ENCODE data around the gene PCBD1.
"Not testable (repeated sequence)": the region's sequence is repeated elsewhere in the genome, so short reads cannot be mapped to it uniquely, and the experiment has no call there.

PCBD1 gene

DNA sequence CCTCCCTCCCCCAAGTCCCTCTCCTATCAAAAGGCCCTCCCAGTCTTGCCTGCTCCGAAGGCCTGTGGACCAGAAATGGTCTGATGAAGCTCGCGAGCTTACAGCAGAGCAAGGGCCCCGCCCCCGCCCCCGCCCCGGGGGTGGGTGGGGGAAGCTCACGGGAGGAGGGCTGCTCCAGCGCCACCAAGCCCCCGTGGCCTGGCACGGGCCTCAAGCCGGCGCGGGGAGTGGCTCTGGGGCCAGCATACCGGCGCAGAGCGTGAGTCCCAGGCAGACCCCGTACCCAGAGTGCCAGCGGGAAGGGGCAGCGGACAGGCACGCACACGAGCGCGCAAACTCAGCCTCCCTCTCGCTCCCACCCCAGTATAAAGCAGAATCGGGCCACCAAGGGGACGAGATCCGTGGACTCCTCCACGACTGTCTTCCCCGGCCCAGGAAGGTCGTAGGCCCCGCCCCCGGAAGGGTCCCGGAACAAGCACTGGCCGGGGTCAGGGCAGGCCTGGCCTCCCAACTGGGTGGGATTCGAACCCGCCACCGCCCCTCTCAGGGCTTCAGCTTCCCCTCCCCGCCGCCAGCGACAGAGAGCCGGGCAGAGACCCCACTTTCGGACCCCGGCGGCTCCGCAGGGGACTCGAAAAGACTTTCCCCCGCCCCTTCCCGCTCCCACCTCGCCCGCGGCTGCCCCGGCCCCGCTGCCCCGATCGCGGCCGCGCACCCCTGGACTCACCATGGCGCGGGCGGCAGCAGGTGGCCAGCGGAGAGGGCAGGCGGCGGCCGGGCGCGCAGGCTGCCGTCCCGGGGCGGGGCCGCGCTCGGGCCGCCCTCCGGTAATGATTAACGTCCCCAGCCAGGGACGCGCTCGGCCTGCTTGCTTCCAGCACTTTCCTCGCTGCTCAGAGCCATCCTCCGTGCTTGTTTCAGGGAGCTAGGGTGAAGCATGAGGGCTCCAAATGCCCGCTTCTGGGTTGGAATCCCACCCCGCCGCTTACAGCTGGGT lies at the start of gene PCBD1:
Gene PCBD1 (minus strand): TSS at position 762 of the 997 bp plus-strand sequence. CDS start 32 bp downstream, at position 730.
- DNase-seq (ENCODE audit: low read depth in 3 of 3, low spot score in 1 of 3), result peak; percentile 15 to 57 (median 39)

DNA sequence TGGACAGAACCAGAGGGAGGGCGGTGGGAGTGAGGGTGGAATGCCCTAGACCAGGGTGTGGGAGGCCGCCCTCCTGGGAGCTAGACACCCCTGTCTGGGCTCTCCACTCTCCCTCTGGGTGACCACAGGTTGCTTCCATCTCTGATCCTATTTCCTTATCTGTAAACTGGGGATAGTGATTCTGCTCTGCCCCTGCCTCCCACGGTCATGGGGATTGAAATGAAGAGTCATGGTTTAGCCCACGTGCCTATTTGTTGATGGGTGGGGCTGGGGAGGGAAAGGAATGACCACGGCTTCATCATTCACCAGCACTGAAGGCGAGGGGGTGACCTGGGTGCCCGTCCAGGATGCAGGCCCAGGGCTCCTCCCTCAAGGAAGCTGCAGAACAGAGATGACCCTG lies 49.3 kb upstream of the PCBD1 start:
- no peak for DNase-seq (ENCODE audit: low read depth in 3 of 3, low spot score in 1 of 3)

DNA sequence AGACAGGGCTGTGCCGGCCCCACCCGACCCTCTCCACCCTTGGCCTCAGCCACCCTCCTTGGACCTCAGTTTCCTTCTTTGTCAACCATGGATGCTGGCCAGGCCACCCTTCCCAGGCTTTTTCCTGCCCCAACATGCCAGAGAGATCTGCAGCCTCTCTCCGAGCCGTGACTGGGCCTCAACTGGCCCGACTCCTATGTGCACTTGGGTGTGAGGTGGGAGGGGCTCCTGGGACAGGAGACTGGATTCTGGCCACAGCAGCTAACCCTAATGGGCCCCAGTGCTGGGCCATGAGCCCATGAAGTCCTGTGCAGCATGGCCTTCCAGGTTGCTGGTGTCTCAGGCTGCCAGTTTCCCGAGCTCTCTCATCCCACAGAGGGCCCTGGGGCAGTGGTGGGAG lies 47.7 kb upstream of the PCBD1 start:
- no peak for DNase-seq (ENCODE audit: low read depth in 3 of 3, low spot score in 1 of 3)

DNA sequence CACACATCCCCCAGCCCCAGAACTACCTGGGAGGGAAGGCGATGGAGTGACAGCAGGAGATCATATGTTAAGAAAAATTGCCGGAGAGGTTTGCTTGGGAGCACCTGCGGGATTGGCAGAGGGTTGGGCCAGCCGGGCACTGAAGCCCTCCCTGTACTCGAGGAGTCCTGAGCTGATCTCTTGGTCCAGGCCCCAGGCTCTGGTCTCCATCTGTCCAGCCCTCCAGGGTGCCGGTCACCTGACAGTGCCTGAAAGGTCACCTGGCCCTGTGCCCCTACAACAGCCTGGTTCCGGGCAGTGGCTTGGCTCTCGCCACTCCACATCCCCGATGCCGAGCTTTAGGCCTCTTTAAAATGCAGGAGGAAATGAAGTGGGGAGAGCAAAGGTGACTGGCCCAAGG lies 47.3 kb upstream of the PCBD1 start:
- DNase-seq (ENCODE audit: low read depth in 3 of 3, low spot score in 1 of 3), result no peak

DNA sequence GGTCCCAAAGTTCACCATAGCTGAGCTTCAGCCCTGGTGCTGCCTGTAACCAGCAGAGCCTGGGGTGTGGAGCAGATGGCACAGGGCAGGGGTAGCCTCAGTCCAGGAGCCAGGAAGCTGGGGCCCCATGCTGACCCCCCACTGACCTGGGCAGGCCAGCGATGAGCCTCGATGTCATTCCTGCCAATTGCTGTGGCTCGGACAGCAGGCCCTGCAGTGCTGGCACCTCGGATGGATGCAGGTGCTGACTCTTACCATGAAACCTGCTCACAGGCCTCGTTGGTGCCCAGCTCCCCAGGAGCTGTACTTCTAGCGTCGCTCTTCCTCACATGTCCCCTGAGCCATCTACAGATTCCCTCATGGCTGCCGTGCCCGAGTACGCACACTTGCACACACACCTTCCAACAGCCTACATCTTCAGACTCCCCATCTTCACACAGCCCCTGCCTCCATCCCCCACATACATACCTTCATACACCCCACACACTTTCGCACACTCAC lies 46.8 kb upstream of the PCBD1 start:
- no peak for DNase-seq (ENCODE audit: low read depth in 3 of 3, low spot score in 1 of 3)

DNA sequence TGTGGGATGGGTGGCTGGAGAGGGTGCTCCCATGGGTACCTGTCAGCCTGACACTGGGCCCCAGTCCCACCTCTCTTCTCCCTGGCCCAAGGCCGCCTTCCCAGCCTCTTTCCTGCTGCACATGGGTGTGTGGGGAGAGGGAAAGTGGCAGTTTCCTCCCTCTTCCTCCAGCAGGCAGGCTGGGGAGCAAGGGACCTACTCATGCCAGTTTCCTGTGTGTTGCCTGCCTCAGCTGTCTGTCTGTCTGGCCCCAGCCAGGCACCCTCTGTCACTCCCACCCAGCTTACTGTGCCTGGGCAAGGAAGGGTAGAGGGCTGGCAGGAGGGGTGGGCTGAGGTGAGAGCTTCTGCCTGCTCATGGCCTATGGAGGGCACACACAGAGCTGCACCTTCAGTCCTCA lies 46.3 kb upstream of the PCBD1 start:
- no peak for DNase-seq (ENCODE audit: low read depth in 3 of 3, low spot score in 1 of 3)

DNA sequence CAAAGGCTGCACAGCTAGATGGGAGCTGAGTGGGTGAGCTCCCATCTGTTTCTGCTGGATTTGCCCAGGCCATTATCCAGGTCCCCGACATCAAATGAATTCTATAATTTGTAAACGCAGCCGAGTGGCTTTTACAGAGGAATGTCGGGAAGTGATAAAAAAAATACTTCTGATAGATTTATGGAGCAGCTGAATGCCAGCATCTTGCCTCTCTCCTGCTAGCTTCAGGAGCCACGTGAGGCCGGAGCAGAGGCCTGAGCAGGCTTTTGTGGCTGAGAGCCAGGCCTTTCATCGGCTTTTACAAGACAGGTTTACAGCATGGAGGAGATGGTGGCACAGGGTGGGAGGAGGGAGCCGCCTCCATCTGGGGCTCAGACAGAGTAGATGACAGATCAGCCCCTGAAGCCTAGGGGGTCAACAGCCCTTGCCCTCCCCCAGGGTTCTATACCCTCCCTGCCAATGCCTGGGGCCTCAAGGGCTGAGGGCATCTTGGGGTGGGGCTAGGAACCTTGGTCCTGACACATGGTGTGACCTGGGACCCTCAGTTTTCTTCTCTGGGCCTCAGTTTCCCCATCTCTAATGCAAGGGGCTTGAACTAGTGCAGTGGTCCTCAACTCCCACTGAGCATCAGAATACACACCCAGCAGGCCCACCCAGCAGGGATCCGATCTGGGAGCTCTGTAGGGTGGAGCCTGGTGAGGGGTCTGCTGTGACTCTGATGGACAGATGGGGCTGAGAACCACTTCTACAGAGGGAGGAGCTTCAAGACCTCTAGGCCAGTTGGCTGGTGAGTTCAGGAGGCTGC lies 44.2 kb upstream of the PCBD1 start:
- DNase-seq (ENCODE audit: low read depth in 3 of 3, low spot score in 1 of 3), result no peak

DNA sequence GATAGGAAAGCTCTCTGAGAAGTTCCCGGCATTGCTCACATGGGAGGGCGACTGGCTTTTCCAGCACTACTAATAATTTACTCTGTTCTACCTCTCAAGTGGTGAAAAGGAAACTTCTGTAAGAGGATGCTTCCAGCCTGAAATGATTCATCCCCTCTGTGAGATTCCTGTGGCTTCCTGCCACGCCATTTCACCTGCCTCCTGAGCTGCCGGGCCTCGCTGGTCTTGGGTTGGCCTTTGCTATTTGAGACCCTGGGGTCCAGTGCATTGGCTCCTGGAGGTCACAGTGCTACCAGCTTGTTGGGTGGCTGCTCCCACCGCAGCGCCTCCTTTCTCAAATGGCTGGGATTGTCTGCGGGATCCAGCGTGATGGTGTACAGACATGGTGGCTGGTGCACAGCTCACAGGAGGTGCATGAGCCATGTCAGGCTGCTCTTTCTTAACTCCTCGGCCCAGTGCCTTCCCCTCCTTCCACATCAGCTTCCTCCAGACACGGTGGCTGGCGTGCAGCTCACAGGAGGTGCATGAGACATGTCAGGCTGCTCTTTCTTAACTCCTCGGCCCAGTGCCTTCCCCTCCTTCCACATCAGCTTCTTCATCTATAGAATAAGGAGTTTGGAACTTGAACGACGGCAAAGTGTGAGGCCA lies 42.9 kb upstream of the PCBD1 start:
- DNase-seq (ENCODE audit: low read depth in 3 of 3, low spot score in 1 of 3), result no peak

DNA sequence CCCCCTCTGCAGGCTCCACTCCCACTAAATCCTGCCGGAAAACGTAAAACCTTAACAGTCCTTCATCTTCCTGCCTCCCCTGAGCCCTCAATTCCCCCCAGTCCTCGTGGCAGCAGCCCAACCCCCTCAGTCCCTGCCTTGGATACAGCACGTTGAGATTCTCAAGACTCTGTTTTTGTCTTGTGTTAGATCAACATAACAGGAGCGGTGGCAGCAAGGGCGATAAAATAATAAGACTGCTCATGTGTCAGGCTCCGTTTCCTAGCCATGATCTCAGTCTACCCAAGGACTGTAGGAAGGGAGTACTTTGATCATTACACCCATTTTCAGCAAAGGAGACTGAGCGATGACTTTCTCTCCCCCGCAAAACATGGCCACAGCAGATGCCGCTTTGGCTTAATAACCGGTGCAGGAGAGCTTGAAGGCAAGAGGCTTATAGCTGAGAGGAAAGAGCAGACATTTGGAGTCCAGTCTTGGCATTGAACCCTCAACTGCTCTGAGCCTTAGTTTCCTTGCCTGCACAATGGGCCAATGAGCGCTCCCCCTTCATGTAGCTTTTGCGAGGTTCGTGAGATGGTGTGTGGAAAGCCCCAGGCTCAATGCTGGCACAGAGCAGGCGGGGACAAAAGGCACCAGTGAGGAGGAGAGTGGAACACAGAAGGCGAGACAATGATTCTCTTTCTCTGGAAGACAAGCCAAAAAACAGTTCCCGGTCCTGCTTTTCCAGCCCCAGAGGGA lies 42.1 kb upstream of the PCBD1 start:
- DNase-seq (ENCODE audit: low read depth in 3 of 3, low spot score in 1 of 3), result no peak

DNA sequence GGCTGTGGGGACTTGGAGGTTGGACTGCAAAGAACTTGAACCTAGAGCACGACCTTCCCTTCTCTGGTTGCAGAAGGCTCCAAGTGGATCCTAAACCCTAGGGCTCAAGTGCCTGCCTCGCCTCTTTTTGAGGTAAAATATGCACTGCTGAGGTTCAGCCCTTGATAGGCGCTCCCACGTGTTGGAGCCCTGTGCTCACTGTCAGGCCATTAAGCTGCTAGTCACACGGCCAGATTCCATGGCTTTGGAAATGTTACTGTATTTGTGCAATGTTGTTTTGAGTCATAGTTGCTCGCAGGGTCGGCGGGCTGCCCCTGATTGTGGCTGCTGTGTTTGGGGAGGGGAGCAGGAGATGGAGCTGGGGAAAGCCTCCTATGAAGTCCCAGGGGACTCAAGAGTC lies 39.8 kb upstream of the PCBD1 start:
- no peak for DNase-seq (ENCODE audit: low read depth in 3 of 3, low spot score in 1 of 3)

DNA sequence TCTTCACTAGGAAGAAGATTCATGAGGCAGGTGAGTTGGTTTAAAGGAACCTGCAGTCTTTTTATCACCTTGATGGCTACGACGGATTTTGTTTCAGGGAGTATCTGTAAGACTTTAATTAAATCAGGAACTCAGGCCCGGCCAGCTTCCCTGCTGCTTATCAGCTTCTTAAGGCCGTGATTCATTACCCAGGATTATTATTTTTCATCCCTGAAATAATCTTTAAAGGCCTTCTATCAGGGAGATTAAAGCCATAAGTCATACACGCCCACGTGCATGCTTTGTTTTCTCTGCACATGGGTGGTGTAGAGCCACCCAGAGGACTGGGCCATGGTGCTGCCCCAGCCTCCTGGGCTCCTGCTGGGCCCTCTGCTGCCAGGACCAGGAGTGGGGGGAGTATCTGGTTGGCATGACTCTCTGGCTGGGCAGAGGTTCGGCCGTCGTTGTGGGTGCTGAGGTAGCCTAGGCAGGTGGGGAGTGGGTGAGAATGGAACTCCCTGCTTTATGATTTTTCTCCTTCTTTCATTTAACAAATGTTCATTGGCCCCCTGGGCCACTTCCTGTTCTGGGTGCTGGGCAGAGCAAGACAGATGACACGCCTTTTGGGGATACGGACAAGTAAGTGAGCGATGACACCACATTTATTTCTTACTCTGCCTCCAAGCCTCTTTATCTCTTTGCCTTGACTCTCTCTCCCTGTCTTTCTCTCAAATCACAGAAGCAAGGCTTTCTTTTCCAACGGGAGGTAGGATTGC lies 39.0 kb upstream of the PCBD1 start:
- DNase-seq (ENCODE audit: low read depth in 3 of 3, low spot score in 1 of 3), result no peak

DNA sequence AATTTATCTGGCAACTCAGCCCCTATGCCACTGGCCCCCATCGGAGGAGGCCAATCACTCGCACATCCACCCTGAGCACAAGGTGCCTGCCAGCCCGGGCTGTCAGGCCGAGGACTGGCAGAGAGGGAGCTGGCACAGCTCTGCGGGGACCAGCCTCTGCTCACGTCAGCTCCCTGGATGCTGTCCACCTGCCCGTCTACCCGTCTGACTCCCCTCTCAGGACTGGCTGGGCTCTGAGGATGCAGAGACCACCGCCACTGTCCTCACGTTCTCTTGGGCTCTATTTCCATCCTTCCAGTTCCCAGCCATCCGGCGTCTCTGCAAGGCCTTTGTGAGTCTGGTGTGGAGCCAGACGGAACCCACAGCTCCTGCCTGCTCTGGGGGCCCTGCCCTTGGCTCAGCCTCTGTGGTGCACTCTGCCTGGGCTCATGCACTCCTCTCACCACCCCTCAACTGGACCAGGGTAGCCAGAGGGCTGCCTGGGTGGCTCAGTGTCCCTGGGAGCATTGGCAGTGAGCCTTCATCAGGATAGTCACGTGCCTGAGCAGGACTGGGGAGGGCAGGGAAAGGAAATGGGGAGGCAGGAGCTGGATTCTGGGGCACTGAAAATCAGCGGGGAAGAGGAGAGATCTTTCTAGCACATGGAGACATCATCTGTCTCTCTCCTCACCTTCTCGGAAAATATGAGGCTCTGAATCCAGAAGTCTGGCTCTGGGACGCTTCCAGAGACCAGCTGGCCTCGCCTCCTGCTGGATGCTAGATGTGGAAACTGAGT lies 38.0 kb upstream of the PCBD1 start:
- DNase-seq (ENCODE audit: low read depth in 3 of 3, low spot score in 1 of 3), result no peak

DNA sequence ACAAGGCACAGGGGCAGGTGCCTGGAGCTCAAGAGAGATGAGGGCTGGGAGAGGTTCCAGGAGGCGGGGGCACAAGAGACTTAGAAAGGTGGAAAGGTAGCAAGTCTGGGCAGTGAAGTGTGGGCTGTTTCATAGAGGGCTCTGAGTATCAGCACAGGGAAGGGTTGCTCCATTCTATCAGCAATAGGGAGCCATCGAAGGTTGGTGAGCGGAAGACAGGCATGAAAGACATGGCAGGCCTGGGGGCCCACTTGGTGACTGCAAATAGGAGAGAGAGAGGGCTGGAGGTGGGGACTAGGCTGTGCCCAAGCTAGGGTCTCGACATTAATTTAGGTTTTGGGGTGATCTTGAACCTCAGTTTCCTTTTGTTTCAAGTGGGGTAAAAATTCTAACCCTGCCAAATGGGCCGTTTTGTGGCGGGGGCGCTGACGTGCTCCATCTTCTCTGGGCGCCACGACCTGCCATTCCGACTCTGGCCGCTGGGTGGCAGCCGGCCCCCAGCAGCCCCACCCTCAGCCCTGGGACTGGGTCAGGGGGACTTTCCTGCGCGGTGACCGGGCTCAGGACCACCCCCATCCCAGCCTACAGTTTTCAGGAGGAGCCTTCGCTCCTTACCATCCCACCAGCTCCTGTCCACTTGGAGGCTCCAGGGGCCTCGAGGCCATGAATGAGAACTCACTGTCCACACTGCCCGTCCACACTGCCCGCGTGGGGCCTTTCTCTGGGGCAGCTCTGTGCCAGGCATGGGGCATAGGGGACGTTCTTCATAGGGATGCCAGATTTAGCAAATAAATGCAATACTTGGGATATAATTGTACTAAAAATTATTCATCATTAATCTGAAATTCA lies 37.2 kb upstream of the PCBD1 start:
- DNase-seq (ENCODE audit: low read depth in 3 of 3, low spot score in 1 of 3), result peak in 2 of 3 donors; percentile 11 to 53

DNA sequence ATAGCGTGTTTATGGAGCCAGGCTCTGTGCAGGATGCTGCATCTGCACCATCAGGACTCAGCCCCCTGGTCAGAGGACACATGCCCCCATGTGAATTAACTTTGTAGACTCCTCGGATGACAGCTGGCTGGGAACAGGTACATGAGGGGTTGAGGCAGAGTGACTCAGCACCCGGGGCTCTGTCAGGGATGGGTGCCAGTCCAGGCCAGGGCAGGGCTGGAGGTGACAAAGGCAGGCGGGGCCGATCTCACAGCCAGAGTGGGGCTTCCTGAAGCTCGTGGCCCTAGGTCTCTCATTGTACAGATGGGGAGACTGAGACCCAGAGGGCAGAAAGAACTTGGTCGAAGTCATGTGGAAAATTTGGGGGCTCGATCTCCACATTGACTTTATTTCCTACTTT lies 35.3 kb upstream of the PCBD1 start:
- DNase-seq (ENCODE audit: low read depth in 3 of 3, low spot score in 1 of 3), result no peak

DNA sequence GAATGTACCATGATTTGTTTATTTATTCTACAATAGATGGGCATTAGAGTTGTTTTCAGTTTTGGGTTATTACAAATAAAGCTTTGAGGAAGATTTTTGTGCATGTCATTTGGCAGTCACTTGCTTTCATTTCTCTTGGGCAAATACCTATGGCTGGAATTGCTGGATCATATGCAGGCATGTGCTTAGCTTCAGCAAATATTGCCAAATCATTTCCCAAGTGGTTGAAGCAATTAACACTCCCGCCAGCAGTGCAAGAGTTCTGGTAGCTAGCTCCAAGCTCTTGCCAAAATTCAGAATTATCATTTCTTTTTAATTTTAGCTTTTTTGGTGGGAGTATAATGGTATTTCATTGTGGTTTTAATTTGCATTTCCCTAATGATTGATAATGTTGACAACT lies 32.9 kb upstream of the PCBD1 start:
- DNase-seq (ENCODE audit: low read depth in 3 of 3, low spot score in 1 of 3), result no peak

DNA sequence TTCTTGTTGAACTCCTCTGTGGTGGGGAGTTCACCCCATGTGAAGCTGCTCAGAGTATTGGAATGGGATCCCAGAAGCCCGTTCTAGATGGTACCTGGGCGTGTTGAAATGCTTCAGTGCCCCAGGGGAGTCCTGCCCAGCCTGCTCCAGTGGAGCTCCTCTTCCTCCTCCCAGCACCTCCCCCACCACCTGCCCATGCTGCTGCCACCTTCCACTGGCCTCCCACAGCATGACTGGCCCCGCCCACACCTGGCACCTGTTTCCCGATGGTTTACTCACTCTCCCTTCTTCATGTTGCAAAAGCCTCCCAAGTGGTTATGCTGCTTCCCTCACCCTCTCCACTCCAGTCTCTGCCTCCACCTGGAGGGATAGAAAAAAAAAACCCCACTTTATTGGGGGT lies 32.2 kb upstream of the PCBD1 start:
- no peak for DNase-seq (ENCODE audit: low read depth in 3 of 3, low spot score in 1 of 3)

DNA sequence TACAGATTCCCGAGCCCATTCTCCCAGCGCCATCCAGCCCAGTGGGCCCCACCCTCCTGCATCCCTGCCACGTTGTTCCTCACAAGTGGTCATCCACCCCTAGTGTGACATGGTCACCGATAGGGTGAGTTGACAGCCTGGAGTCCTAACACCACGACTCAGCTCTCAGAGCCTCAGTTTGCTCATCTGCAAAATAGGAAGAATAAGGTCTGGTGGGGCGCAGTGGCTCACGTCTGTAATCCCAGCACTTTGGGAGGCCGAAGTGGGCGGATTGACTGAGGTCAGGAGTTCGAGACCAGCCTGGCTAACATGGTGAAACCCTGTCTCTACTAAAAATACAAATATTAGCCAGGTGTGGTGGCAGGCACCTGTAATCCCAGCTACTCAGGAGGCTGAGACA lies 31.5 kb upstream of the PCBD1 start:
- not testable (repeated sequence) for DNase-seq (ENCODE audit: low read depth in 3 of 3, low spot score in 1 of 3)

DNA sequence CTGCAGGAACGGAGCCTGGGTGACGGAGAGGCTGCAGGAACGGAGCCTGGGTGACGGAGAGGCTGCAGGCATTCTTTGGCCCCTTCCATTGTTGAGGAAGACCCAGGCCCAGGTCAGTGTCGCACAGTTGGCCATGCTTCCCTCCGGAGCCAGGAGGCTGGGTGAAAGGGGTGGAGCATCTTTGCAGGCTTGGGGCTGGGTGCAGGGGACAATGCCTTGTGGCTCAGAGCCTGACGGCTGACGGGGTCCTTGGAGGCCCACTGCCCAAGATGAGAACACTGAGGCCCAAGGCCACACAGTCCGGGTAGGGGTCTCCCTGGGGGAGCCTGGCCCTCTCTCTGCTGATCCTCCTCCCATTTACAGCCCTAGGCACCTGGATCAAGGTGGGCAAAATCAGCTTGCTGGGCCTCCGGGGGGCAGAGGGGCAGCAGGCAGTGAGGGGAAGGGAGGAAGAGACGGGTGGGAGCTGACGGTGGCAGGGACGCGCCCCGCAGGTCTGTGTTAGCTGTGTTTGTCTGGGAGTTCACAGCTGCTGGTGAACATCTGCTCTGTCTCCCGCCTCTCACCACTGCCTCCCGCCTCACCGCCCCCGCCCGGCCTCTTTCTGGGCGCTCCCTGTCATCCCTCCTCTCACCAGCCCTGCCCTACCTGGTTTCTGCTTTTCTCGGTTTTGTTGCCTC lies 30.6 kb upstream of the PCBD1 start:
- DNase-seq (ENCODE audit: low read depth in 3 of 3, low spot score in 1 of 3), result no peak
